Measurements from ENCODE around the gene REXO1.
A peak's percentile ranks its signal among the peaks of the same experiment; 100 is the strongest.

The REXO1 gene

GRCh38 chr19:1828279-1829238 lies 19.7 kb downstream of the REXO1 start:
- no peak for DNase-seq (ENCODE audit: low spot score)

- no peak for DNase-seq (ENCODE audit: low spot score)
Measured at GRCh38 chr19:1827566-1828278, 20.6 kb downstream of the REXO1 start.

DNA sequence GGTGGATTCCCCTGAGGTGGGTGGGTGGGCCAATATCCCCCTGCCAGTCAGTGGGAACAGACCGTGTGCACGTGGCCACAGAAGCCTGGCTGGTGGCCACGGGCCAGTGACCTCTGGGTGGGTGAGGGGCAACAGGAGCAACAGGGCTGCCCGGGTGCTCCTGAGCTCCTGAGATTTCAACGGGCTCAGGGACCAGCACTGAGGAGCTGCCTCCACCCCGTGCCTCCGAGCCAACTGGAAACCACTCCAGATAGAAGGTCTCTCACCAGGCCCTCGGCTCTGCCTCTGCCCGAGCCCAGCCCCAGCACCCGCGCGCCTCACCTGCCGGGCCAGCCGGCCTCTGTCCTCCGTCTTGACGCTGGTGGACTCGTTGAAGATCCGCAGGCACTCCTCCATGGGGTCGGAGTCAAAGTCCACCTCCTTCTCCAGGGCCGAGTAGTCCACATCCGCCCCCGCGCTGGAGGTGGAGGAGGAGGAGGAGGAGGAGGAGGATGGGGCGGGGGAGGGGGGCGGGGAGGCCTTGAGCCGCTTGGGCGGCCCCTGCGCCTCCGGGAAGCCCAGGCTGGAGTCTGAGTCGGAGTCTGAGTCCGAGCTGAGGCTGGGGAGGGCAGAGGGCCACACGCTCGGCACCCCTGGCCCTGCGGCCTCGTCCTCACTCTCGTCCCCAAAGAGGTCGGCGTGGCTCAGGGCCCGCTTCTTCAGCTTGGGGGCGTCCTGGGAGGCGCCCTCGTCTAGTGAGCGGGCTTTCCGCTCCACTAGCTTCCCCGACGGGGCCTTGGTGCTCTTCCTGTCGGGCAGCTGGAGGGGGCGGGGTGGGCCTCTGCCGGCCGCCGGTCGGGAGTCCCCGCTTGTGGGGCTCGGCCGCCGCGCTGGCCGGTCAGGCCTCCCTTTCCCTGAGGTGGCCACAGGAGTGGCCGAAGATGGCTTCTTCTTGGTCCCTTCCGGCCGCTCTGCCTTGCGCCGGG lies 21.4 kb downstream of the REXO1 start:
- DNase-seq (ENCODE audit: low spot score): peak; percentile 74

DNA sequence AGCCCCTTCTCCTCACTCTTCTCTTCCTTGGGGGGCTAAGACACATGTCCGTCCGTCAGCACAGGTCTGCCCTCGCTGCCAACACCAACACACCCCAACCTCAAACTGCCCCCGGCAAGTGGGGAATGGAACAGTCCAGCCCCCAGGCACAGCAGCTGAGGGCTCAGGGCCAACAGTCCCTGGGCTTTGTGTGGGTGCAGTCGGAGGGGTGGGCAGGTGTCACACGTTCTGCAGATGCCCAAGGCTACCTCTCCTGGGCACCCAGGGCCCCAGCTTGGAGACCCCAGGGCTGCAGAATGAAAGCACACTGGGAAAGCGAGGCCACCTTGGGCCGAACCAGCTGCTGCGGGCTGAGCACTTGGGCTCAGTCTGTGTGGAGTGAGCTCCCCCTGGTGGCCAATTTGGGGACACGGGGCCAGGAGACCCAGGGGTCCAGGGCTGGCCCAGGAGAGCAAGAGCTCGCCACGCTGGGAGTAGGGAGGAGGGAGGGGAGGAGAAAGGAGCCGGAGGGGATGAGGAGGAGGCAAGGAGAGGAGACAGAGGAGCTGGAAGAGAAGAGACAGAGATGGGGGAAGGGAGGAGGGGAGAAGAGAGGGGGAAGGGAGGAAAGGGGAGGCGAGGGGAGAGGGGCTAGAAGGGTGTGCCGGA lies 22.2 kb downstream of the REXO1 start:
- peak; percentile 91 for DNase-seq (ENCODE audit: low spot score)

DNA sequence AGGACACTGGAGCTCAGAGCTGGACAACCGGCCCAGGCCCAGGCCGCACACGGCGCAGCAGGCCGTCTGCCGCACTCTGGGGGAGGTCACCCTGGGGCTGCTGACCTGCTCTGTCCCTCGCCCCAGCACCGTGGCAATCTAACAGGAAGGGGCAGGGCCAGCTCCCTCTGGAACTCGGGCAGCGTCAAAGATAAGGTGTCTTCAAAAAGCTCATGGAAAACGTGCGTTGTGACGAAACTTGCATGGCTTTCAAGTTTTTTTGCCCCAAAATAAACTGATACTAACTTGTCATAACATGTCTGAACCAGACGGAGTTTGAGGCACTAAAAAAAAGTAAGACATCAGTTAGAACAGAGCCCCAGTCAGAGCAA lies 24.0 kb downstream of the REXO1 start:
- no peak for DNase-seq (ENCODE audit: low spot score)

DNA sequence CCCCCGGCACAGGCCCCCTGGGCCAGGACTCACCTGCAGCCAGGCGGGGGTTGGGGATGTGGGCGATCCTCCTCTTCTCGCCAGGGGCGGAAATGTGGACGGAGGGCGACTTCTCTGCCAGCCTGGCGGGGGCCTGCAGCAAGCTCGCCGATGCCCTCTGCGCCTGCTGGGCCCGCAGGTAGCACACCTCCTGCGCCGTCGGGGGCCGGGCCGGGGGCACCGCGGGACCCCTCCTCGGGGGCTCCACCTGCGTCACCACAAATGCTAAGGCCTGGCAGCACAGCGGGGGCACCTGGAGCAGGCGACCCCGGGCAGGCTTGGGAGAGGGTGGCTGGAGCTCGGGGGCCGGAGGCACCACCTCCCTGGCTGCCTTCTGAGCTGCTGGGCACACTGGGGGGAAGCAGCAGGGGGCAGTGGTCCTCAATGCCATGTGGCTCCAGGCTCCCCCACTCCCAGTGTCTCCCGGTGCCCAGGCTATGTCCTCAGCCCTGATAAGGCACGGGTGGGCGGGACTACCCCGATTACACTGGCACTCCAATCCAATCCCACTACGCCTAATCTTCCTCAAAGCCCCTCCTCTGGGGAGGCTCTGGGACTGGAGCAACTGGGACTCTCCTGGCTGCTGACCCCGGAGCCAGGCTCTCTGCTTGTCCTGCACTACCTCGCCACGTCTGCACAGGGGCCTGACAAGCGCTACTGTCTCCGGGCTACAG lies 24.6 kb downstream of the REXO1 start:
- DNase-seq (ENCODE audit: low spot score): no peak

DNA sequence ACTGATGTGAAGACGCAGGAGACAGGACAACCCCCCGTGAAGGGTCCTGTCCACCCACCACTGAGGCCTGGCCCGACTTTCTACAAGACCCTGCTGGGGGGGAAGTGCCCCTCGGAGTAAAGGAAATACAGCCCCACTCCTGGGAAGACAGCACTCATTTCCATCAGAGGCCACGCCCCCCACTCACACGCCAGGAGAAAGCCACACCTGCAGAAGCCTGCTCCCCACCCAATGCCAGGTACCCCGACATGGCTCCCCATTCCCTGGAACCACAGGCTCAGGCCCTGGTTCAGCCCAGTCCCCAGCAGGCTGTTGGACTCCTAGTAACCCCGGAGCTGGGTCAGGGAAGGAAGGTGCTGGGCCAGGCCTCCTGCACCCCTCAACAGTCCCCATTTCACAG lies 25.3 kb downstream of the REXO1 start:
- no peak for DNase-seq (ENCODE audit: low spot score)

DNA sequence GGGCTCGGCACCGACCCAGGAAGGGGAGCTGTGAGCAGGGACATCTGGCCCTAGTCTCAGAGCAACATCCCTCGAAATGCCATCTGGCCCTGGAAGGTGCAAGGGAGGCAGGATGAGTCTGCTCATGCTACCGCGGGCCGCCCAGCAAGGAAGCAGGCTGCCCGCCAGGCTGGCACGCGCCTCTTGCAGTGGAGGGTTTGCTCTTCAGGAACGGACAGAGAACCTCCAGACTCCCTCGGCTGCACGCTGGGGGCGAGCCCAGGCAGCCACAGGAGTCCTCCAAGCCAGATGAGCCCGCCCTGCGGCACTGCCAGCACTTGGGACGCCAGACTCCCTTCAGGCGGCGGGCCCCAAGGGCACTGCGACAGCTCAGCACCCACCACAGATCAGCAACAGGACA lies 26.1 kb downstream of the REXO1 start:
- no peak for DNase-seq (ENCODE audit: low spot score)

- DNase-seq (ENCODE audit: low spot score): no peak
Measured at GRCh38 chr19:1819341-1820255, 28.7 kb downstream of the REXO1 start.

DNA sequence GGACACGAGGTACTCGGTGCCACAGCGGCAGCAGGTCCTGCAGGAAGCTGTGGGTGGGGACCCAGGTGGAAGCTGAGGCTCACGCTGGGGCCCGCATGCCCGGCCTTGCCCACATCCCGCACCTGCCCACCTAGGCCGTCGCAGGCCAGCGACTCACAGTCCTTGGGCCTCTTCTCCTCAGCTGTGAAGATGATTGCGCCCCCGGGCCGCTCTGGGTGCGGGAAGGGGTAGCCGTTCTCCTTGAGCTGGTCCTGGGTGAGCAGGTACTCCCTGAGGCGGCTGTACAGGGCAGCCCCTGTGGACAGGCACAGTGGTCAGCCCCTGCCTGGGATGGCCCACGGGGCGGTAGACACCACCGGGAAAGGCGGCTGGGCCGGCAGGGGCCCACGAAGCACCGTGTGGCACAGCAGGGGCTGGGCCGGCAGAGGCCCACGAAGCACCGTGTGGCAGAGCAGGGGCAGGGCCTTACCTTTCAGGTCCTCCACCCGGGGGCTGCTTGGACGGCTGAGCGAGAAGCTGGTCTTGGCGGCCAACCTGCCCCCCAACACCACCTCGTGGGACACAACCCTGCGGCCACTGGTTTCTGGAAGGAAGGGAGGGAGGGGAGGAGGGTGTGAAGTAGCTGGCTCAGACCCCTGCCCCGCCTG lies 29.6 kb downstream of the REXO1 start:
- DNase-seq (ENCODE audit: low spot score): no peak

GRCh38 chr19:1817553-1818179 lies 30.6 kb downstream of the REXO1 start:
- no peak for DNase-seq (ENCODE audit: low spot score)

DNA sequence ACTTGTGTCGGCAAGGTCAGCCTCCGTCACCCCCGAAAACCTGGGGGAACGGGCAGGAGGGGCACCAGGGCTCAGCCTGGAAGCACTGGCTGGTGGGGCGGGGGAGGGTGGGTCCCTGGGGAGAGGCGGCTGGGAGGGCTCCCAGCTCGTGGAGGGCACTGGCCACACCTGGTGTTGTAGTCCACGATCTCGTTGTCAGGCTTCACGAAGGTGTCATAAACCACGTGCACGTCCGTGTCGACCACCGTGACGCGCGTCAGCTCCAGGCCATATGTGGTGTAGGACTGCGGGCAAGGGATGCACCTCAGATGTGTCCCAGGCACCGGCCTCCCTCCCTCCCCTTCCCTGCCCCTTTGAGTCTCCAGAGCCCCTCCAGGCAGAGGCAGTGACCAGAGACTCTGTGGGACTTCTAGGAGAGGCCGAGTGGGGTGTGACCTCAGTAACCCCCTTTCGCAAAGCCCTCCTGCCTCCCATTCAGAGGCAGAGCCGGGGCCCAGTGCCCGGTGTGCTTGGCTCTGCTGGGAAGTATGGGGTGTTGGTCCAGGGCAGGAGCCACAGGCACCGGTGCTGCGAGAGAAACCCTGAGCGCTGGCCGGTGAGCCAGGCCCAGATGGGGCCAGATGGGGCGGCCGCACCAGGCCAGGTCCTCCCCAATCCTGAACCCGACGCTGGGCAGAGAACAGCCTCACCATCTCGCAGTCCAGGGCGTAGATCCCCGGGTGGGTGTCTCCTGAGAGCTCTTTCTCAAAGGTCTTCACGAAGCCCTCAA lies 31.6 kb downstream of the REXO1 start:
- DNase-seq (ENCODE audit: low spot score): no peak

DNA sequence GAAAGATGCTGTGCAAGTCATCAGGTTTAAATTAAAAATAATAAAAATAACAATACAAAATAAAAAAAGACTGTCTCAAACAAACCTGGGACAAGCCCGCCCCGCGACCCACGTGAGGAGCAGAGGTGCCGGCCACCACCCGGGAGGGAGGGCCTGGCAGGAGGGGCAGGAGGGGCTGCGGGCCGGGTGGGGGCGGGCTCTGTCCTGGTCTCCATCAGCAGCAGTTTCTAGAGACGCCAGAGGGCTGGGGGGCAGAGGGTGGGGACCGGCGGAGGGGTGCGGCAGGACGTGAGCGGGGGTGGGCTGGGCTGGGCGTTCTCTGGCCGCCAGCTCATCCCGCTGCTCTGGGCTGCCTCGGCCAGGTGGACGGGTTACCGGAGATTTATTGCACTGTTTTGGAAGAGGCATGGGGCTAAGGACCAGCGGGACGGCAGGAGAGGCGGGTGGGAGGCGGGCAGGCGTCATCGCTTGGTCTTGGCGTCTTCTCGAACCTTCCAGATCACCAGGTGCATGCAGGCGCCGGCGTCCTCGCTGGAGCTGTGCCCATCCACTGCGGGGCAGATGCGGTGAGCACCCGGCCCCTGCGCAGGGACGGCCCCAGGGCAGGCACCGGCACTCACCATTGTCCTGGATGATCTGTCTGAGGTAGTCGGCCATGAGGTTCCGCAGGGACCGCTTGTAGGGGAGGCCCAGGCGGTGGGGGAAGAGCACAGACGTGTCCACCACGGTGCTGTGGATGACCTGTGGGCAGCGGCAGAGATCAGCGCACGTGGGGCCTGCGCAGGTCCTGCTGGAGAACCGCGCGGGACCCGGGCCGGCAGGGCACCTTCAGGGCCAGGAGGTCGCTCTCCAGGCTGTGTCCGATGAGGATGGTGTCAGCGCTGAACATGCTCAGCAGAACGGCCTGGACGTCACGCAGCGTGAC lies 32.4 kb downstream of the REXO1 start:
- DNase-seq (ENCODE audit: low spot score): no peak

GRCh38 chr19:1814833-1815604 lies 33.3 kb downstream of the REXO1 start:
- no peak for DNase-seq (ENCODE audit: low spot score)

- DNase-seq (ENCODE audit: low spot score): no peak
Measured at GRCh38 chr19:1814391-1814790, 33.9 kb downstream of the REXO1 start.

Measured in ecto neural progenitor cell (in vitro differentiated cells).